MV-4-11 (cell line): ENCODE measurements around the gene PRDM16.
A peak's percentile ranks its signal among the peaks of the same experiment; 100 is the strongest.

Experiments
- DNase-seq: peaks from one replicate; lab custom pipeline; 2025; lab: John Stamatoyannopoulos, UW

PRDM16 gene

DNA sequence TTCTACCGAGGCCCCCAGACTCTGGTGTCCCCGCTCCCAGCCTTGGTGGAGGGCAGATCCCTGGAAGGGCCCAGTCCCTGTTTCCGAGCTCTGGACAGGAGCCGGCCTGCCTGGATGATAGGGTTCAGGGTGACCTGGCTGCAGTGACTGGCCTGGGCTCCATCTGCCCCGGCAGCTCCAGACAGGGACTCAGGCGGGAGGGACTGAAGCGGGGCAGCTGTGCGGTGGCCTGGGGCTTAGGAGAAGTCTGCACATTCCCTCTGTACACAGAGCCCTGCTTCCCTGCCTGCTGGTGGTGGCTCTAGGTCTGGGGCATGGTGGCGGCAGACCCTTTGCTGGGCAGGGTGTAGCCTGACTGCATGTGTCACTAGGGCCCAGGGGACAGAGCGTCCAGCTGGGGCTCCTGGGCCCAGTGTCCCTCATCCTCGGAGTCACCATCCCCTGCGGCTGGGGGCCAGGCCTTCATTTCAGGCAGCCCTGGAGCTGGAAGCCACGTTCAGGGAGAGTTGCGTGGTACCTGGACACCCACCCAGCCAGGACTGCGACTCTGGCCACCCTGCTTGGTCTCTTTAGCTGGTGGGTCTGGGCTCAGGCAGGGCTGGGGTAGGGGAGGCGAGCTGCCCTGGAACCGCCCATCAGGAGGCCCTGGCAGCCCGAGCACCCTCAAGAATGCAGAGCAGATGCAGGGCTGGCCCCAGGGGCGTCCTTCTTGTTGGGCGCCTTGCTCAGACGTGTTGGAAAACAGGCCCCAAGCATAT lies 395.1 kb downstream of the PRDM16 start:
- no peak for DNase-seq

DNA sequence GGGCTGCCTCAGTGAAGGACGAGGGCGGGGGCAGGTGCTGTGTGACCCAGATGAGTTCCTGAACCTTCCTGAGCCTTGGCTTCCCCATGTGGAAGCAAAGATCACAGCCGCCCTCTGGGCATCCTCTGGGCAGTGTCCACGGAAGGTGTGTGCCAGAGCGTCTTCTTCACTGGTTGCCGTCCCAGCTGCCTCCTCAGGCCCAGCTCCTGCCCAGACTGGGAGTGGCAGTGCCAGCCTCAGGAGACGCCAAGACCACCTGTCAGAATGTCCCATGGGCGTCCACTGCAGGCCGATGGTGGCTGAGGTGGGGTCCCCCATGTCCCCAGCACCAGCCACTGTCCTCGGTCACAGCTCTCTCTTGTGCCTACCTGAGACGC lies 395.6 kb downstream of the PRDM16 start:
- no peak for DNase-seq

- DNase-seq = no peak
Observed at GRCh38 chr1:3465091-3465934, 396.3 kb downstream of the PRDM16 start.

DNA sequence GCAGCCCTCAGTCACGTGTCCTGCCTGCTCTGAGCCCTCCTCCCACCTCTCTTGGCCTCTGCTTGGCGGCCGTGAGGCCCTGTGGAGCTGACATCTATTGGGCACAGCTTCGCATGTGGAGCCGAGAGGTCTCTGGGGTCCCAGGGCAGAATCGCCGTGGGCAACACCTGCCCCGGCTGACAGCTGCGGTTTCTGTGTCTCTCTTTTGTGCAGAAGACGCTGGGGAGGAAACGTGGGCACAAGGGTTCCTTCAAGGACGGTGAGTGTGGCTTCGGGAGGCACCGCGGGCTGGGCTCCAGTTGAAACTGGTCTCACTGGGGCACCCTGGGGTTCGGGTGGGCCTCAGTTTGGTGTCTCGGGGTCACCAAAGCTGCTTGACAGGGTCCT lies 396.9 kb downstream of the PRDM16 start:
- no peak for DNase-seq

GRCh38 chr1:3466366-3467075 lies 397.5 kb downstream of the PRDM16 start:
- DNase-seq = no peak

GRCh38 chr1:3467096-3468036 lies 398.4 kb downstream of the PRDM16 start:
- no peak for DNase-seq

- no peak for DNase-seq
Observed at GRCh38 chr1:3468236-3469103, 399.5 kb downstream of the PRDM16 start.

DNA sequence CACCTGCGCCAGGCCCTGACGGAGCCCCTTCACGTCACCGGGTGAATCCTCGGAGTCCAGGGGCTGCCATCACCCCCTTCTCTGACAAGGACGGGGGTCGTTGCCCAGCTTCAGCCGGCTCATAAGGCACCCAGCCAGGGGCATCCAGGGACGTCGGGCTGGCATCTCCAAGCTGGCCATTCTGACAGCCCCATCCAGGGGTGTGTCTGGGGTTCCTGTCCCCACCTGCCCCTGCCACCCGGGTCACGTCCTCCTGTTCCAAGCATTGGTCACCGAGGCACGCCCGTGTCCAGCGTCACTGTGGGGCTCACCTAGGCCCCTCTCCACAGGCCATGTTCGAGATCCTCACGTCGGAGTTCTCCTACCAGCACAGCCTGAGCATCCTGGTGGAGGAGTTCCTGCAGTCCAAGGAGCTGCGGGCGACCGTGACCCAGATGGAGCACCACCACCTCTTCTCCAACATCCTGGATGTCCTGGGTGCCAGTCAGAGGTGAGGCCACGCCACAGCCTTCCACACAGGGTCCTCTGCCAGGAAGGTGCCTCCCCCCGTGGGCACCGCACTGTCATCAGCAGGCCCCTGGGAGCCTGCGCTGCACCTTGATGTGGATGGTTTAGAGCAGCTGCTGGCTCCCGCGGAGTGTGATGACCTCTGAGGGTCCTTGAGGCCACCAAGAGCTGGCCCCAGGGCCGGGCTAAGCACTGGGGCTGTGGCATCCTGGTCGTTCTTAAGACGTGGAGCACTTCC lies 400.3 kb downstream of the PRDM16 start:
- no peak for DNase-seq

DNA sequence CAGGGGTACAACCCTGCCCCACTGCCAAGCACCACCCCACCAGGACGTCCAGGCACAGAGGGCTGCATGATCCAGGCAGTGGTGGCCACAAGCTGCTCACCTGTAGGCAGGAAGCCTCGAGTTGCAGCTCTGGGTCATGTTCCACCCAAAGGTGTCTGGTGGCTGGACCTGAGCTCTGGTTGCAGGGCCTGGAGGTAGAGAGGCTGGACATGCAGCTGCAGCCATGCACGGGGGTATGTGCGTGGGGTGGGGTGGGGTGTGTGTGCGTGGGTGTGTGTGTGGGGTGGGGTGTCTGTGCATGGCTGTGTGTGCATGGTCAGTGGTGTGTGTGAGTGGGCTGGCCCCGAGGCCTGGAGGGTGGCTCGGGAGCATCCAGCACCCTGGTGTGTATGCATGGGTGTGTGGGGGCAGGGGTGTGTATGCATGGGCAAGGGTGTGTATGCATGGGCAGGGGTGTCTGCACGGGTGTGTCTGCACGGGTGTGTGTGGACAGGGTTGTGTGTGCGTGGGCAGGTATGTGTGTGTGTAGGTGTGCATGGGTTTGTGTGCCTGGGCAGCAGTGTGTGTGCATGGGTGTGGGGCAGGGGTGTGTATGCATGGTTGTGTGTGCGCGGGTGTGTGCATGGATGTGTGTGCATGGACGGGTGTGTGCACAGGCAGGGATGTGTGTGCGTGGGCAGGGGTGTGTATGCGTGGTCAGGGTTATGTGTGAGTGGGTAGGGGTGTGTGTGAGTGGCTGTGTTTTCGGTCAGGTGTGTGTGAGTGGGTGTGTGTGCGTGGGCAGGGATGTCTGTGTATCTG lies 401.0 kb downstream of the PRDM16 start:
- DNase-seq = no peak

DNA sequence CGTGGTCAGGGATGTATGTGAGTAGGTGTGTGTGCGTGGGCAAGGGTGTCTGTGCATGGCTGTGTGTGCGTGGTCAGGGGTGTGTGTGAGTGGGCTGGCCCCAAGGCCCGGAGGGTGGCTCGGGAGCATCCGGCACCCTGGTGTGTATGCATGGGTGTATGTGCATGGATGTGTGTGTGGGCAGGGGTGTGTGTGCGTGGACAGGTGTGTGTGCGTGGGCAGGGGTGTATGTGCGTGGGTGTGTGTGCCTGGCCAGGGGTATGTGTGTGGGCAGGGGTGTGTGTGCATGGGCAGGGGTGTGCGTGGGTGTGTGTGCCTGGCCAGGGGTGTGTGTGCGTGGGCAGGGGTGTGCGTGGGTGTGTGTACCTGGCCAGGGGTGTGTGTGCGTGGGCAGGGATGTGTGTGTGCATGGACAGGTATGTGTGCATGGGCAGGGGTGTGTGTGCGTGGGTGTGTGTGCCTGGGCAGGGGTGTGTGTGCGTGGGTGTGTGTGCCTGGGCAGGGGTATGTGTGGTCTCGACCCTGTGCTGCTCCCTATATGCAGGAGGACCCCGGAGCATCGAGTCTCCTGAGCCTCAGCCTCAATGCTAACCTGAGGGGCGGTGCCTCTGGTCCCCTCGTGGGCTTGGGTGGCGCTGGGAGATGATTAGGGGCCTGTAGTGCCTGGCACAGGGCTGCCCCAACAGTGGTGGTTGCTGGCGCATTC lies 401.8 kb downstream of the PRDM16 start:
- no peak for DNase-seq

DNA sequence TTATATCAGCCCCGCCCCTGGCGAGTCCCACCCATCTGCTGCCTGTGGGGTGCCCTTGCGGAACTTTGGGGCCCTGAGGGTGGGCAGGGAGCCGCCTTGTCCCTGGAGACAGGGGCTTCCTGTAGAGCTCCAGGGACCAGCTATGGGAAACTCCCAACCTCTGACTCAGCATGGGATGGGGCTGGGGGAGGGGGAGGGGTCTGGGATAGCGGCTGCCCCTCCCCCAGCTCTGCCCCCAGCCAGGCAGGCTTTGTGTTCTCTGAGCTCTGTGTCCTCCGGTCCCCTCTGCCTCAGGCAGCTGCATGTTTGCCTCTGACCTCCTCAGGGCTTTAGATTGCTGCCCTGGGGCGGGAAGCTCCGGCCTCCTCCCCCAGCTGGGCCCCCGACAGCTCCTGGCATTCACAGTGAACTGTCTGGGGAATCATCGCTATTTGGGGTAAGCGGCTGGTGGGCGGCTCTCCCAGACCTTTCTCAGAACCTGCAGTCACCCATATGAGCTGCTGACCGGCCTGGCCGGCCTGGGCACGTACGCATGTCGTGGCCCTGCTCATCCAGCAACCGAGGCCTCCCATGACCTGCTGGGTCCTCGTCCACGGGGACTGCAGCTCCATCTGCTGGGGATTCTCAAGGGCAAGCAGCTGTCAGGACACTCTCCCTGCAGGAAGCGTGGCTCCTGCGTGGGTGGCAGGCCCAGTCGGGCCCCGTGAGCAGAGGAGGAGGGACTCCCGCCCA lies 402.5 kb downstream of the PRDM16 start:
- DNase-seq = no peak

GRCh38 chr1:3472088-3472850 lies 403.3 kb downstream of the PRDM16 start:
- DNase-seq = no peak

DNA sequence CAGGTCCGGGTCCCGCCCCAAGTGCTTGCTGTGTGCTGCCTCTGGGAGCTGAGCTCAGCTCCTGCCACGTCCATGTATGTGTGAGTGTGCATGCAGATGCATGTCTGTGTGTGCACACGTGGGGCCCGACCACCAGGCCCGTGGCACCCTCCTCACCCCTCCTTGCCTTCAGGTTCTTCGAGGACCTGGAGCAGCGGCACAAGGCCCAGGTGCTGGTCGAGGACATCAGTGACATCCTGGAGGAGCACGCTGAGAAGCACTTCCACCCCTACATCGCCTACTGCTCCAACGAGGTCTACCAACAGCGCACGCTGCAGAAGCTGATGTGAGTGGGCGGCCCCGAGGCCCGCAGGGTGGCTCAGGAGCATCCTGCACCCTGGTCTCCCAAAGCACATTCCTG lies 403.9 kb downstream of the PRDM16 start:
- no peak for DNase-seq

- peak; percentile 21 for DNase-seq
Observed at GRCh38 chr1:3473381-3473844, 404.4 kb downstream of the PRDM16 start.

DNA sequence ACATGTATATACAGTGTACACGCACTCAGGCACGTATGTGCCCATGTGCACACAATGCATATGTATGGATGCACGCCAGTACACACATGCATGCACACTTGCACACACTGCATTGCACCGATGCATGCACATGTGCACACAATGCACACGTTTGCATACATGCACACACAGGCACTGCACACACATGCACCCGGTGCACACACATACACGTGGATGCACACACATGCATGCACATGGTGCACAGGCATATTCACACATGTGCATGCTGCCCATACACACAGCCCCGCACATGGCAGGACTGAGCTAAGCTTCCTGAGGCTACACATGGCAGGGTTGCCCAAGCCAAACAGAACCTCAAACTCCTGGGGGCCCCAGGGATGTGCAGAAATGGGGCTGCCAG lies 405.0 kb downstream of the PRDM16 start:
- no peak for DNase-seq

GRCh38 chr1:3474421-3474820 lies 405.4 kb downstream of the PRDM16 start:
- no peak for DNase-seq
